K562 (cell line): Measurements from ENCODE around the gene DNMT1. TPM values are rescaled to one million over a fixed set of nuclear protein-coding genes. Genes with fewer than 3 reads are reported as not detected.

ENCODE experiments used
- ATAC-seq: fragments of 200-7000 bp; cut with Tn5 transposase; 3 replicates; pipeline ENCODE4 v1.9.1; 2020; ENCODE audit warnings: moderate library complexity
- BruUV-seq: library from RNA; stranded (reverse); fragments of 400-500 nt; replicated peaks from 2 replicates; lab custom pipeline; 2021; lab: Mats Ljungman, UMichigan
- CTCF ChIA-PET: fragments of 300-600 bp; formaldehyde crosslinking; extraction: SDS; loops from one replicate; lab custom pipeline; 2021; ENCODE audit warnings: low intra/inter-chr PET ratio; lab: Yijun Ruan, JAX
- POLR2A ChIA-PET: fragments of 300-600, 350-650 bp; sonication (Branson Sonifier 250); formaldehyde crosslinking; extraction: SDS; loops from one replicate; lab custom pipeline; 2021; ENCODE audit warnings: antibody characterized with exemption, inconsistent platforms; lab: Yijun Ruan, JAX
- DNase-seq, 4 experiments: peaks; one replicate each; pipeline versions ENCODE4 v3.0.0 to v3.0.0-alpha.2; 2011 to 2018; ENCODE audit warnings: low spot score in 3 of 4, mixed read lengths in 3 of 4; ENCODE audit errors: extremely low read depth in 1 of 4
- FAIRE-seq: peaks from 2 replicates; lab custom pipeline; 2011; peaks lifted over from hg19 to GRCh38; lab: Jason Lieb, UNC
- H2AFZ ChIP-seq: 2 replicates; pipeline ENCODE4 v1.6.0; 2011; ENCODE audit warnings: low read depth, low read length, control low read depth, inconsistent platforms
- H3K27ac ChIP-seq: fragments of 200-600 bp; 3 replicates; pipeline ENCODE4 v1.8.0; 2011; ENCODE audit warnings: low read depth, mild to moderate bottlenecking, control low read depth, inconsistent platforms, low read length, moderate library complexity, mixed read lengths; ENCODE audit errors: extremely low read depth
- H3K27me3 ChIP-seq, 2 experiments: fragments of 300-600 bp in 1 of 2; 2 replicates in 1 of 2; 3 replicates in 1 of 2; pipeline versions ENCODE4 v1.6.0 to v1.8.0; 2011; ENCODE audit warnings: inconsistent platforms in 2 of 2, low read length in 2 of 2, mild to moderate bottlenecking in 1 of 2, mixed read lengths in 1 of 2, moderate library complexity in 1 of 2; ENCODE audit not compliant: control insufficient read depth in 2 of 2, insufficient read depth in 2 of 2
- H3K36me3 ChIP-seq: fragments of 300-600 bp; 3 replicates; pipeline ENCODE4 v1.8.0; 2011; ENCODE audit warnings: mild to moderate bottlenecking, low read length, inconsistent platforms; ENCODE audit not compliant: control insufficient read depth, insufficient read depth
- H3K4me1 ChIP-seq, 2 experiments: fragments of 200-600 bp in 1 of 2; replicated peaks in 1 of 2; 2 replicates in 1 of 2; 3 replicates in 1 of 2; pipeline versions ENCODE4 v1.5.1 to v1.8.0; 2011; ENCODE audit warnings: inconsistent platforms in 2 of 2, low read length in 2 of 2, mild to moderate bottlenecking in 1 of 2, mixed read lengths in 1 of 2, moderate library complexity in 1 of 2; ENCODE audit not compliant: control insufficient read depth in 2 of 2, insufficient read depth in 2 of 2
- H3K4me2 ChIP-seq: 2 replicates; pipeline ENCODE4 v1.6.1; 2011; ENCODE audit warnings: low read length, control low read depth, inconsistent platforms, mixed read lengths; ENCODE audit not compliant: insufficient read depth
- H3K4me3 ChIP-seq: fragments of 200-600 bp; sonication (generic), shearing (Covaris generic); 2 replicates; pipeline ENCODE4 v1.5.1; 2016; ENCODE audit warnings: control low read depth, inconsistent platforms
- H3K79me2 ChIP-seq: fragments of 200-600 bp; 3 replicates; pipeline ENCODE4 v1.8.0; 2011; ENCODE audit warnings: low read length, inconsistent platforms; ENCODE audit not compliant: control insufficient read depth, insufficient read depth
- H3K9ac ChIP-seq, 2 experiments: 2 replicates each; pipeline versions ENCODE4 v1.6.0 to v1.6.1; 2011; ENCODE audit warnings: low read depth in 2 of 2, low read length in 2 of 2, control low read depth in 1 of 2, inconsistent platforms in 1 of 2, mild to moderate bottlenecking in 1 of 2, mixed read lengths in 1 of 2; ENCODE audit not compliant: insufficient read depth in 1 of 2
- H3K9me1 ChIP-seq: one replicate; pipeline ENCODE4 v1.6.0; 2011; ENCODE audit warnings: inconsistent platforms, mild to moderate bottlenecking, low read length, moderate library complexity; ENCODE audit not compliant: control insufficient read depth, insufficient read depth
- H3K9me3 ChIP-seq: replicated peaks from 2 replicates; pipeline ENCODE4 v1.5.1; 2011; ENCODE audit warnings: low read depth, low read length, inconsistent platforms; ENCODE audit not compliant: control insufficient read depth, insufficient read depth
- H4K20me1 ChIP-seq: replicated peaks from 2 replicates; pipeline ENCODE4 v1.6.1; 2011; ENCODE audit warnings: low read length, inconsistent platforms, mixed read lengths; ENCODE audit not compliant: control insufficient read depth, insufficient read depth
- ESRRB ChIP-seq: fragments of 250-450 bp; sonication (Bioruptor Pico); IDR thresholded peaks from 2 replicates; pipeline ENCODE4 v1.5.0; 2020; ENCODE audit warnings: mild to moderate bottlenecking, moderate library complexity, borderline replicate concordance
- HES1 ChIP-seq: fragments of 450-650 bp; IDR thresholded peaks from 2 replicates; pipeline ENCODE4 v1.6.1; 2016; ENCODE audit warnings: low read depth, mild to moderate bottlenecking, moderate library complexity
- KLF1 ChIP-seq: fragments of 450-650 bp; IDR thresholded peaks from 2 replicates; pipeline ENCODE4 v1.6.1; 2016; ENCODE audit warnings: missing genetic modification characterization, missing compliant biosample characterization
- REST ChIP-seq, 2 experiments: fragments of 450-650 bp; formaldehyde crosslinking in 1 of 2; IDR thresholded peaks; 2 replicates each; pipeline versions ENCODE4 v1.4.0 to v1.6.1; 2014 to 2020; ENCODE audit warnings: mild to moderate bottlenecking in 2 of 2, borderline replicate concordance in 1 of 2, low read depth in 1 of 2
- ZBTB33 ChIP-seq: sonication (generic); formaldehyde crosslinking; IDR thresholded peaks from 2 replicates; pipeline ENCODE4 v1.8.1; 2023; ENCODE audit warnings: mild to moderate bottlenecking, missing genetic modification reagents
- ZNF395 ChIP-seq: fragments of 200-800 bp; sonication (Bioruptor generic); IDR thresholded peaks from 2 replicates; pipeline ENCODE4 v1.6.1; 2017; ENCODE audit warnings: missing genetic modification characterization, missing compliant biosample characterization
- WGBS: fragments of 100-300 bp; shearing (Covaris generic); methylation state at CpG from one replicate; pipeline ENCODE4 v1.1.6; 2016; ENCODE audit warnings: low coverage, mixed read lengths; ENCODE audit not compliant: insufficient coverage; ENCODE audit errors: missing lambda C conversion rate; 5-methylcytosine and 5-hydroxymethylcytosine counted together
- in situ Hi-C: fragments of 300-500 bp; cut with MboI; formaldehyde crosslinking; loops from 4 replicates; pipeline ENCODE4 v1.15.0; 2018; ENCODE audit warnings: inconsistent platforms, mixed read lengths
- intact Hi-C: fragments of 100-400 bp; cut with micrococcal nuclease; formaldehyde crosslinking; loops from 2 replicates; pipeline ENCODE4 v1.14.2; 2022
- polyA plus RNA-seq, 8 experiments: library from polyadenylated mRNA; depleted of rRNA in 4 of 8; stranded (reverse) in 5 of 8; unstranded in 3 of 8; fragments of >200 nt; fragmentation: Nextera tagmentation in 2 of 8; fragmentation: Illumina TruSeq in 1 of 8; extraction: Ambion mirVana in 2 of 8; extraction: Trizol in 1 of 8; gene quantifications; 2 replicates each; pipeline versions ENCODE4 v1.2.1 to v1.2.3, GENCODE V29; 2011 to 2014; ENCODE audit warnings: inconsistent platforms in 1 of 8, missing spikeins in 1 of 8
- total RNA-seq, 7 experiments: library from RNA; depleted of rRNA in 6 of 7; stranded (reverse); fragments of >200 nt in 6 of 7; fragmentation: Illumina TruSeq in 2 of 7; extraction: Trizol in 2 of 7; gene quantifications; 2 replicates each; pipeline versions ENCODE4 v1.2.1 to v1.2.3, GENCODE V29; 2011 to 2021; ENCODE audit warnings: low replicate concordance in 1 of 7

Gene DNMT1
- total and polyA plus RNA-seq, 9 of the 15 experiments (the other 6 are each of a cell fraction or from before 2014, with no cell fraction given): 80.1 to 271 (median 121) TPM

GRCh38 chr19:10093295-10094186, 101.2 kb downstream of the DNMT1 start:
- H3K79me2 ChIP-seq: no peaks in the 10 kb centered on the region
- ChIA-PET CTCF (interaction anchor here (0.6 kb wide), 1 partner anchor 165 kb away, joined by 3 read pairs; no protein-coding TSS in a partner anchor), POLR2A (interaction anchor here (0.7 kb wide), 1 partner anchor 11 kb away, joined by 3 read pairs; no protein-coding TSS in a partner anchor)
- H3K36me3 ChIP-seq: no peaks in the 10 kb centered on the region; the same call in 2 of the 3 replicates
- no peaks in the 10 kb centered on the region for H3K27me3 ChIP-seq
- peaks cover 24 to 46% of the 10 kb centered on the region in 2 experiments for H3K4me1 ChIP-seq
- 70% methylated on average over 20 of the region's 22 CpGs for WGBS
- no peak overlapping the region for H3K27ac ChIP-seq
- peak in 3 of 4 experiments; percentile 27 to 52 (median 48) for DNase-seq
- FAIRE-seq: no peak
- BruUV-seq: no TSS peak
- H3K9me1 ChIP-seq: no peaks in the 10 kb centered on the region
- H3K4me2 ChIP-seq: no peak overlapping the region
- in situ Hi-C loops: no loop called here
- no peaks in the 10 kb centered on the region for H3K9me3 ChIP-seq
- H2AFZ ChIP-seq: no peak overlapping the region
- no peak overlapping the region for H3K4me3 ChIP-seq
- intact Hi-C loops: no loop called here
- peaks cover 3% of the 10 kb centered on the region; the same call in 1 of the 2 replicates for H4K20me1 ChIP-seq
- ATAC-seq: no peak
- no peak overlapping the region; a peak in 1 of 4 replicates for H3K9ac ChIP-seq
- TF ChIP-seq HES1: no peak
- TF ChIP-seq REST (IDR thresholded peaks at IDR 0.05; ENCODE audit: borderline replicate concordance): peak; percentile 97
- TF ChIP-seq REST (CRISPR knock-in tag; IDR thresholded peaks at IDR 0.05; ENCODE audit: low read depth): peak; percentile 84
- no peak for TF ChIP-seq ZNF395 (CRISPR knock-in tag)
- TF ChIP-seq KLF1: no peak
- 0 out of 2 replicates have a peak, but pooled peaks have one; percentile 70 for TF ChIP-seq ZBTB33
- no peak for TF ChIP-seq ESRRB (CRISPR knock-in tag)
